HG03439 (cell line): ENCODE data around the gene OR4K13.

Source experiments
- ATAC-seq: cut with Tn5 transposase; IDR thresholded peaks from one replicate; pipeline ENCODE4 v1.9.1; 2021; ENCODE audit warnings: mild to moderate bottlenecking, moderate library complexity; ENCODE audit not compliant: unreplicated experiment

OR4K13 gene

GRCh38 chr14:20035938-20036337, at the start of gene OR4K13:
Gene OR4K13, minus strand, starts transcription at chr14:20036038. Its CDS starts 1,280 bp downstream, at chr14:20034758.
- no peak for ATAC-seq

GRCh38 chr14:20059745-20060144, 23.9 kb upstream of the OR4K13 start, which contains the start of gene OR4L1:
Gene OR4L1, plus strand, starts transcription at chr14:20060045. Its CDS starts 0 bp downstream, at chr14:20060045.
- ATAC-seq = no peak

DNA sequence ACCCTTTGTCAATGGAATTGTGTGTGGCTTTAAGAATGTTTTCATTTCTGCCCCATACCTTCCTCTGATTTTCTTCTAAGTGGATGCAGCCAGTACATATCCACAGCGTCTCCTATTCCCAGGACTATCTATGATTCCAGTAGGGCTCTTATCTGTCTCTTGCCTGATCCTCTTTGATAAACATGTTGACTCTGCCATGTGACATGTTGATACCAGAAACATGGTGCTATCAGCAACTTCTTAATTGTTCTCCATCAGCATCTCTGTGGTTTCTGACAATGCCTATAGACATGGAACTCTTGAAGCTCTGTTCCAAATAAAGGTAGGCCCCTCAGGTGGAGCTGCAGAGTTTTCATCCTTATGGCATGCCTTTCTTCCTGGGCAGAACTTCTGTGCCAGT, 12.4 kb upstream of the OR4K13 start:
- no peak for ATAC-seq

DNA sequence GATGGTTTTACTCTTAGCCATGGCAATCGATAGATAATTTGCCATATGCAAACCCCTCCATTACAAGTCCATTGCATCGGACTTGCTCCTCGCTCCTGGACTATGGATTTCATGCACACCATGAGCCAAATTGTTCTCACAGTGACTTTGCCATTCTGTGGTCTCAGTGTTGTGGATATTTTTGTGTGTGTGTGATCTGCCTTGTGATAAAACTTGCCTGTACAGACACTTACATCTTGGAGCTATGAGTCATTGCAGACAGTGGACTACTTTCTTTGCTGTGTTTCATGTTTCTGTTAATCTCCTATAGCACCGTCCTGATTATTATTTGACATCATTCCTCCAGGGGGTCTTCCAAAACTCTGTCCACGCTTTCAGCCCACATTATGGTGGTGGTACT, 8.4 kb upstream of the OR4K13 start:
- ATAC-seq = no peak

DNA sequence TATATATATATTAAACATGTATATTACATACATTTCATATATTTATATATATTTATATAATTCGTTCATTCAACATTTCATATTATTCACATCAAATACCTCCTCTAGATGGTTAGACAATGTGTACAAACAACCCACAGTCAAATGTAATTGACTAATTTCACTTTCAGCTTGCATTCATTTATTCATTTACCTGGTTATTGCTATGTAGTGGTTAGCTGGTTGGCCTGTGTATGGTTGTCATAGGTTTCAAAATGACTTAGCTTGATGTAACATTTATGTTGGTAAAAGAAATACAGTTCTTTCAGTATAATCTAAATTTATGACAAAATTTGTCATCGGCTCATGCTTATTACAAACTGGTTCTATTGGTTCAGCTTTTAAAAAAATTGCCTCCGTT, 389 bp downstream of the OR4K13 start:
- ATAC-seq = no peak

GRCh38 chr14:20031058-20031457, 4.8 kb downstream of the OR4K13 start:
- ATAC-seq = no peak

- no peak for ATAC-seq
These were observed 16.5 kb downstream of the OR4K13 start, which contains the start of gene OR4K14 for GRCh38 chr14:20019257-20019865. Gene OR4K14, minus strand, starts transcription at chr14:20019307. Its CDS starts 4,114 bp downstream, at chr14:20015193.

- no peak for ATAC-seq
These were observed 27.7 kb downstream of the OR4K13 start for GRCh38 chr14:20008156-20008555.

GRCh38 chr14:20002319-20002718, 33.5 kb downstream of the OR4K13 start:
- ATAC-seq = no peak

- no peak for ATAC-seq
These were observed 34.0 kb downstream of the OR4K13 start, which contains the start of gene OR4Q2 for GRCh38 chr14:20001863-20002262. Gene OR4Q2, plus strand, starts transcription at chr14:20002163.

DNA sequence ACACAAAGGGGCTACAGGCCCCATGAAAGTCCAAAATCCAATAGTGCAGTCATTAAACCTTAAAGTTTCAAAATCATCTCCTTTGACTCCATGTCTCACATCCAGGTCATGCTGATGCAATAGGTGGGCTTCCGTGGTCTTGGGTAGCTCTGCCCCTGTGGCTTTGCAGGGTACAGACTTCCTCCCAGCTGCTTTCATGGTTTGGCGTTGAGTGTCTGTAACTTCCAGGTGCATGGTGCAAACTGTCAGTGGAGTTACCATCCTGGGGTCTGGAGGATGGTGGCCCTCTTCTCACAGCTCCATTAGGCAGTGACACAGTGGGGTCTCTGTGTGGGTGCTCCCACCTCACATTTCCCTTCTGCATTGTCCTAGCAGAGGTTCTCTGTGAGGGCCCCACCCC, 42.4 kb downstream of the OR4K13 start:
- no peak for ATAC-seq
